ENCODE measurements around the gene NIPAL4.

The NIPAL4 gene

DNA sequence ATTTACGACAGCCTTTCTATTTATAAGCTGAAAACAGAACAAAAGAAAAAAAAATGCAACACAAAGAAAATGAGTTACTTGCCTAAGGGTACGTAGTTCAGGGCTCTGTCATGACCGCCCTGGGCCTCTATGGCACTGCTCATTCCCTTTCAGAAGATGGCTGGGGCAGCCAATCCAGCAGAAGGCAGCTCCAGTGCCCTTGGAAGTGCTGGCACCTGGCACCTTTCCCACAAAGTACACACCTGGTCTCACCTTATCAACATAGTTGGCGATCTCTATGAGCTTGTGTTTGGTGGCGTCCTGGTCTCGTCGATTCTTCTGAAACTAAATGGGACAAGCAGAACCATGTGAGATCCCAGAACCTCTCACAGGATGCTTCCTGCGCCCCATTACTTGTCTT lies 53.2 kb downstream of the NIPAL4 start:
- Histone ChIP-seq H3K36me3 (no peaks in the 10 kb centered on the region), H3K4me1 (no peaks in the 10 kb centered on the region), H3K4me3 (ENCODE audit: low read depth, low read length) (no peak overlapping the region), H3K9me3 (no peaks in the 10 kb centered on the region), H3K27me3 (no peaks in the 10 kb centered on the region)
- DNase-seq: no peak
- TF ChIP-seq, protein P1, sequence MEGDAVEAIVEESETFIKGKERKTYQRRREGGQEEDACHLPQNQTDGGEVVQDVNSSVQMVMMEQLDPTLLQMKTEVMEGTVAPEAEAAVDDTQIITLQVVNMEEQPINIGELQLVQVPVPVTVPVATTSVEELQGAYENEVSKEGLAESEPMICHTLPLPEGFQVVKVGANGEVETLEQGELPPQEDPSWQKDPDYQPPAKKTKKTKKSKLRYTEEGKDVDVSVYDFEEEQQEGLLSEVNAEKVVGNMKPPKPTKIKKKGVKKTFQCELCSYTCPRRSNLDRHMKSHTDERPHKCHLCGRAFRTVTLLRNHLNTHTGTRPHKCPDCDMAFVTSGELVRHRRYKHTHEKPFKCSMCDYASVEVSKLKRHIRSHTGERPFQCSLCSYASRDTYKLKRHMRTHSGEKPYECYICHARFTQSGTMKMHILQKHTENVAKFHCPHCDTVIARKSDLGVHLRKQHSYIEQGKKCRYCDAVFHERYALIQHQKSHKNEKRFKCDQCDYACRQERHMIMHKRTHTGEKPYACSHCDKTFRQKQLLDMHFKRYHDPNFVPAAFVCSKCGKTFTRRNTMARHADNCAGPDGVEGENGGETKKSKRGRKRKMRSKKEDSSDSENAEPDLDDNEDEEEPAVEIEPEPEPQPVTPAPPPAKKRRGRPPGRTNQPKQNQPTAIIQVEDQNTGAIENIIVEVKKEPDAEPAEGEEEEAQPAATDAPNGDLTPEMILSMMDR (IDR thresholded peaks at IDR 0.05; ENCODE audit: low read depth, low read length): no peak

DNA sequence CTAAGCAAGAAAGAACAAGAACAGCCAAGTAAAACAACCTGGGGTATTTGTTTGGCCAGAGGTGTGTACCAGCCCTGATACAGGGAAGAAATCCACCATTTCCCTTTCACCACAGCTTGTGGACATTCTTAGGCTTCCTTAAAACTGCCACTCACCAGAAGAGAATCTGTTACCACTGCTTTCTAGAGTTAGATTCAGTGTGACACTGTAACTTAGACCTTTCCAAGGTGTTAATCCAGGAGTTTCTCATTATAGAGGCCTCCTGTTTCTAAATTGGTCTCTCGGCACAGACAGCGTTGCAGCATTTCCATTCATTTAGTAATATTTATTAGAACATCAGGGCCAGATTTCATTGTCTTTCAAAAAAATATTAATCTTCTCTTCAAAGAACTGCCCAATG lies 55.0 kb downstream of the NIPAL4 start:
- no peak for DNase-seq
- Histone ChIP-seq H3K4me1 (no peaks in the 10 kb centered on the region), H3K27me3 (no peaks in the 10 kb centered on the region), H3K9me3 (no peaks in the 10 kb centered on the region), H3K4me3 (ENCODE audit: low read depth, low read length) (no peak overlapping the region), H3K36me3 (no peaks in the 10 kb centered on the region)
- TF ChIP-seq, protein P1 (IDR thresholded peaks at IDR 0.05; ENCODE audit: low read depth, low read length): no peak

DNA sequence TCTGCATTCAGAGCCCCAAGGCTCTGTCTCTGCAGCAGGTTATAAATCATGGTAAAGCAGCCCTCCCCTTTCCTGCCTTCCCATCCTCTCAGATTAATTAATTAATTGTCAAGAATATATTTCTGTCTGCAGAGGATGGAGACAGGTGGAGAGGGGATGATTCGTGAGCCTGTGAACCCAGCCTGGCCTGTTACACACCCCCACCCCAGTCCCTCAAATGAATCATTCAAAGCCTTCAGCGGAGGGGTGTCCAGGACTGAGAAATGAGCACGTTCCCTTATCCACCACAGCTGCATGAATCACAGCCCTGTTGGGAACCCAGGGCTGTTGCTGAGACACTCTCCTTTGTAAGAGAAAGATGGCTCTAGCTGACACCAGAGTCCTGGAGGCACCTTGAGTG lies 56.0 kb downstream of the NIPAL4 start:
- no peak for DNase-seq
- Histone ChIP-seq H3K27me3 (no peaks in the 10 kb centered on the region), H3K4me3 (ENCODE audit: low read depth, low read length) (no peak overlapping the region), H3K4me1 (no peaks in the 10 kb centered on the region), H3K36me3 (no peaks in the 10 kb centered on the region), H3K9me3 (no peaks in the 10 kb centered on the region)
- TF ChIP-seq, protein P1 (IDR thresholded peaks at IDR 0.05; ENCODE audit: low read depth, low read length): no peak

DNA sequence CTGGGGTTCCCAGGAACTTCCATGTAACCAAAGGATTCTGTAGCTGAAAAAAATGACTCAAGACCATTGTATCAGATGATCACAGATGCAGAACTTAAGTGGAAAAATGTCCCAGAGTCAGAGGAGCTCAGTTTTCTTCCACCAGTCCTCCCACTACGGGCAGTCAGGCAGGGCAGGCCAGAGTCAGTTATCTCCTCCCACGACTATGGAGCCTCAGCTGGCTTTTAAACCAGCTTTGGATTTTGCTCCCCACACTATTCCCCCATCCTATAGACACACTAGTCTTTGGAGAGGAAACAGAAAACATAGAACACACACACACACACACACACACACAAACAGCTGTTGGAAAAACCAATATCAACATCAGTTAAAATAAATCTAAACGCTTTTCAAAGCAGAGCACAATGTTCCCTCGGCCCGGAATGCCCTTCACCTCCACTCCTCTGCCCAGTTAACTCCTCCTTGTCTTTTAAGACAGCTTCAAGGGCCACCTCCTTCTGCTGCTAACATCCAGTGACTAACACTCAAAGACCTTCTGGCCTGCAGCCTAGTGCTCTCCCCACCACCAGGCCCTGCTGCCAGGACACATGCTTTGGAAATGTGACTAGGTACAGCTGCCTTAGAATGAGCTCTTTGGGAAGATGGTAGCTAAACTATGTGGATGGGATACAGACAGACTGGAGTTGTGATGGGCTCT lies 56.8 kb downstream of the NIPAL4 start:
- Histone ChIP-seq H3K4me1 (no peaks in the 10 kb centered on the region), H3K36me3 (no peaks in the 10 kb centered on the region), H3K27me3 (no peaks in the 10 kb centered on the region), H3K4me3 (ENCODE audit: low read depth, low read length) (no peak overlapping the region), H3K9me3 (no peaks in the 10 kb centered on the region)
- TF ChIP-seq, protein P1 (IDR thresholded peaks at IDR 0.05; ENCODE audit: low read depth, low read length): no peak
- DNase-seq: no peak

DNA sequence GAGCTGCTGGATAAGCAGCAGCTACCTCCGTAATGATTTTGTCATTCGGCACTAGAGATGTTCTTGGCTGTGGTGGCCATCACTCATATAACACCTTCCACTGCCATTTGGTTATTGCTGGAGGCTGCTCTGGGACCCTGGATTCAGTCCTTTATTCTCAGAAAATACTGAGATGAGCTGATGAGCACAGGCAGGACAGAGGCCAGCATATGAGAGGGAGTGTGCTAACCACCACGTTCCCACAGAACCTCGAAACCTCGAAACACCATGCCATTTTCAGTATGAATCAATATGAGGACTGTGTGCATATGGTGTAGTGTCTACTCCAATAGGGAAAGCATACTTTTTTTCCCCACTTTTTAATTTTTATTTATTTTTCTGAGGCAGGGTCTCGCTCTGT lies 59.0 kb downstream of the NIPAL4 start:
- Histone ChIP-seq H3K9me3 (no peaks in the 10 kb centered on the region), H3K4me1 (no peaks in the 10 kb centered on the region), H3K27me3 (no peaks in the 10 kb centered on the region), H3K36me3 (no peaks in the 10 kb centered on the region), H3K4me3 (ENCODE audit: low read depth, low read length) (no peak overlapping the region)
- no peak for DNase-seq
- TF ChIP-seq, protein P1 (IDR thresholded peaks at IDR 0.05; ENCODE audit: low read depth, low read length): no peak

DNA sequence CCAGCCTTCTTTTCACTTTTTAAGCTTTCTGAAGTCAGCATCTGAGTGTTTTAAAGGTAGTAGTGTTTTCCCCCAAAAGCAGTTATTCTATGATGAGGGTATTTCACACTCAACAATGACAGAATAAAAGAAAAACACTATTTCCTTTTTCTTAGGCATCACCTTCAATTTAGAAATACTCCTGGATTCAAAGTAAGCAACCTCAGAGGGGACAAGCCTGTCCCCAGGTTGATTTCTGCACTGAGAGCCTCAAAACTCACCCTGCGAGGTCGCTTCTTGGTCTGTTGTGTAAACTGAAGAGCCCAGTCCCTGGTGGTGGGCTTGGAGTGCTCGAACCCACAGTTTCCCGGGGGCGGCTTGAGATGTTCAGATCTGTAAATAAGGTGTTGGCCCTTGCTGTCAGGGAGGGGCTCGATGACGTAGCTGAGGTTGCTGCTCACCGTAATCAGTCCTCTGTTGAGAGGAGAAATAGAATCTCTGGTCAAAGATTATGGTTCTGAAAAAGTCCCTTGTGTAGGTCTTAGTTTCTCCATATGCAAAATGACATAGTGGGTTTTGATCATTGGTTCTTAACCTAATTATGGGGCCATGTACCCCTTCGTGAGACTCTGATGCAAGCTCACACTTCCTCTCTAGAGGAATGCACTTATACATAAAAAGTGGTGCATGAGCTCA lies 59.7 kb downstream of the NIPAL4 start:
- TF ChIP-seq, protein P1 (IDR thresholded peaks at IDR 0.05; ENCODE audit: low read depth, low read length): no peak
- Histone ChIP-seq H3K36me3 (no peaks in the 10 kb centered on the region), H3K4me3 (ENCODE audit: low read depth, low read length) (no peak overlapping the region), H3K9me3 (no peaks in the 10 kb centered on the region), H3K4me1 (no peaks in the 10 kb centered on the region), H3K27me3 (no peaks in the 10 kb centered on the region)
- no peak for DNase-seq
